ENCODE data around the gene PAPPA2. TPM values are rescaled to one million over a fixed set of nuclear protein-coding genes. Genes with fewer than 3 reads are reported as not detected.

Gene PAPPA2
- total and polyA plus RNA-seq, 9 of the 15 experiments (the other 6 are each of a cell fraction or from before 2014, with no cell fraction given) = 0.01 to 0.15 (median 0.05) TPM; not detected in 2

GRCh38 chr1:176605176-176605575 lies 142.2 kb downstream of the PAPPA2 start:
- intact Hi-C loops (cut with micrococcal nuclease) = no loop called here
- H3K4me1 ChIP-seq (replicated peaks in 1 of 2; ENCODE audit: control insufficient read depth in 2 of 2, insufficient read depth in 2 of 2, low read length in 2 of 2) = no peaks in the 10 kb centered on the region; a peak in 2 of 5 replicates
- ChIA-PET CTCF (ENCODE audit: low intra/inter-chr PET ratio) (no interaction called here), POLR2A (no interaction called here)
- no peak overlapping the region for H2AFZ ChIP-seq (ENCODE audit: low read depth, low read length)
- no peaks in the 10 kb centered on the region for H3K9me1 ChIP-seq (ENCODE audit: control insufficient read depth, insufficient read depth, low read length)
- no peaks in the 10 kb centered on the region for H4K20me1 ChIP-seq (replicated peaks; ENCODE audit: control insufficient read depth, insufficient read depth, low read length)
- H3K4me3 ChIP-seq = no peak overlapping the region
- no peaks in the 10 kb centered on the region for H3K36me3 ChIP-seq (ENCODE audit: control insufficient read depth, insufficient read depth, low read length)
- ATAC-seq (no peak), DNase-seq (ENCODE audit: extremely low read depth in 1 of 4, low spot score in 3 of 4) (no peak), FAIRE-seq (no peak)
- H3K27ac ChIP-seq (ENCODE audit: extremely low read depth, low read depth, low read length) = no peak overlapping the region
- H3K9me3 ChIP-seq (replicated peaks; ENCODE audit: control insufficient read depth, insufficient read depth, low read depth, low read length) = no peaks in the 10 kb centered on the region
- H3K27me3 ChIP-seq (ENCODE audit: control insufficient read depth in 2 of 2, insufficient read depth in 2 of 2, low read length in 2 of 2) = no peaks in the 10 kb centered on the region; a peak in 1 of 5 replicates
- TF ChIP-seq TBL1XR1 (IDR thresholded peaks at IDR 0.05; ENCODE audit: low read length in 2 of 2) (no peak), MTF1 (CRISPR knock-in tag; IDR thresholded peaks at IDR 0.05; ENCODE audit: borderline replicate concordance) (no peak), PATZ1 (CRISPR knock-in tag; IDR thresholded peaks at IDR 0.05; ENCODE audit: borderline replicate concordance) (no peak), RBM22 (IDR thresholded peaks at IDR 0.05; ENCODE audit: low read depth, low read length, poor library complexity, severe bottlenecking) (no peak), ZSCAN29 (IDR thresholded peaks at IDR 0.05) (no peak), ZNF696 (CRISPR knock-in tag; conservative IDR thresholded peaks at IDR 0.05) (no peak), CBFB (CRISPR knock-in tag; IDR thresholded peaks at IDR 0.05) (no peak), ZC3H4 (CRISPR knock-in tag; IDR thresholded peaks at IDR 0.05; ENCODE audit: borderline replicate concordance) (no peak), SREBF1 (IDR thresholded peaks at IDR 0.05; ENCODE audit: borderline replicate concordance, low read depth, low read length) (no peak), TGIF2 (CRISPR knock-in tag; IDR thresholded peaks at IDR 0.05) (no peak), FOXA1 (IDR thresholded peaks at IDR 0.05; ENCODE audit: borderline replicate concordance) (no peak), HMGXB4 (CRISPR knock-in tag; IDR thresholded peaks at IDR 0.05) (no peak)
- H3K9ac ChIP-seq (ENCODE audit: insufficient read depth in 1 of 2, low read depth in 2 of 2, low read length in 2 of 2) = no peak overlapping the region
- BruUV-seq (replicated peaks) = no TSS peak
- no peaks in the 10 kb centered on the region for H3K79me2 ChIP-seq (ENCODE audit: control insufficient read depth, insufficient read depth, low read length)
- WGBS (ENCODE audit: insufficient coverage, low coverage, missing lambda C conversion rate) = 5% methylated on average over 1 of the region's 1 CpG
- H3K4me2 ChIP-seq (ENCODE audit: insufficient read depth, low read length) = no peak overlapping the region
- in situ Hi-C loops (cut with MboI) = no loop called here
